ENCODE data around the gene ERC2.

The ERC2 gene

DNA sequence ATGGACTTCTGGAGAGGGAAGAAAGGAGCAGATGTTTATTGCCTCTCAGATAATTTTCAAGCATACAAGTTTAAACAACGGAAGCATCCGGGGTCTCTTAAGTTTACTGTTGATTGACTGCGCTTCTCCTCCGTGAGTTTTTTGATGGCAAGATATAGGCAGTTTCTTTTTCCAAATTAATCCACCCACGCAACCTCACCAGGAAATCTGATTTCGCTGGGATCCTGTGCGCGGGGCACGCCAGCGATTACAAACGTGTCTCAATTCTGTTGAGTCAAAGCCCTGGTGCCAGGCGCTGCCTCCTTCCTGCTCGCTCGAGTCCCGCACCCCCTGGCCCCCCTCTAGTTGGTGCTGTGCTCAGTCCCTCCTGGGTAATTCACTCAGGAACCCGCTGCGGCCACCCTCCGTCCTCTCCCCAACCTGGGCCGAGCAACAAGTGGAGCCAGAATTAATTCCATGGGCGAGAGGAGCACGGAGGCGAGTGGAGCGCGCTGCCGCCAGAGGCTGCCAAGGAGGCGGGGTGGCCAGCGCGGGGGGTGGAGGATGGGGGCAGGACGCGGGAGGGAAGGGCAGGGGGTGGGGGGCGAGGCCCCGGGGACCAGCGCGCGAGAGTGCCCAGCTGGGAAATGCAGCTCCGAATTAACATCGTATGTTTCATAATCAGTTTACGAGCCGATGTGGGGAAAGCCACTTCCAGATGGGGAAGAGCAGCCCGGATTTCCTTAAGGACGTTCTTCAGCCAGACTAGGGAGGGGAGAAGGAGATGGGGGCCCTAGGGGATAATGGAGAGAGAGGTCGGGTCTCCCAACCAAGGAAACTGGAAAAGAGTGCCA lies 987.1 kb downstream of the ERC2 start:
- no peaks in the 10 kb centered on the region for H3K27me3 ChIP-seq (ENCODE audit: insufficient read depth, low read length)
- H2AFZ ChIP-seq (ENCODE audit: low read depth, low read length) = no peak overlapping the region
- H3K4me3 ChIP-seq (ENCODE audit: low read length) = no peak overlapping the region
- H3K9me3 ChIP-seq (ENCODE audit: low read length) = peaks cover 15% of the 10 kb centered on the region
- H3K36me3 ChIP-seq (ENCODE audit: insufficient read depth, low read length) = peaks cover 73% of the 10 kb centered on the region
- peaks cover 11% of the 10 kb centered on the region for H3K4me1 ChIP-seq (ENCODE audit: insufficient read depth, low read length)

DNA sequence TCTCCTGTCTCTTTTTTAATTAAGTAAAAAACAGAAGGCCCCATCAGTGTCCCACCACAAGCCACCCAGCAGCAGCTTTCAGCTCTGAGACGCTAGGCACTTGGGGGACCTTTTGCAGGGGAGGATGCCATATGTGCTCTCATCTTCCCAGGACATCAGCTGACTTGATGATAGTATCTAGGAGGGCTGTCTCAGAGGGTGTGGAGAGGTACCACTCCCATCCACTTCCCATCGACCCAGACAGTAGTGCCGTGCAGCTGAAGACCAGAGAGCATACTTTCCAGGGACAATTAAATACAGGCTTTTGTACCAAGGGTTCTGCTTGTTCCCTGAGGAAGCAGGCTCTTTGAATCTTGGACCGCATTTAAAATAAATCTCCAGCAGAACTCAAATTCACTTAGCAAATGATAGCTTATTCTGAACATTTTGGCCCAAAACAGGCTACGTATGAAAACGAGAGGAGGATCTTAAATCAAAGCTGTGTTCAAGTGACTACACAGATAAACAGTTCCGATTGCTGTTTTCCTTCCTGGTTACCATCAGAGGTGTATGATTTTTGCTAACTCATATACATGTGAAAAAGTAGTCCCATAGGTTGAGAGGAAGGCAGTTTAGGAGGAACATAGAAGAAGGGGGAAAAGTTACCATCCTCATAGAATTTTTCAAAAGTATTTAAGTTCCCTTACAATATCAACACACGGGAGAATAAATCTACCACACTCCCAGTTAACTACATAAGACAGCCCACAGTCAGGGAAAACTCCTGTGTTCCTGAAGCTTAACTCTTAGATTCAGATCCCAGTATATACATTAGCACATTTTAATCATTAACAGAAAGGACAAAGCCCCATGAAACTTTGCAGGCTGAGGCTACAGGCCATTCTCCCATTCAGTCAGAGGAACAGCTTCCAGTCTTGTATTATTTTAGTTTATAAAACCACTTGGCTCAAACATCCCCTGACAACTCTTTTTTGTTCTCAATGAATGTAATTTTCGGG lies 990.7 kb downstream of the ERC2 start:
- H2AFZ ChIP-seq (ENCODE audit: low read depth, low read length) = no peak overlapping the region
- no peaks in the 10 kb centered on the region for H3K4me1 ChIP-seq (ENCODE audit: insufficient read depth, low read length)
- no peaks in the 10 kb centered on the region for H3K27me3 ChIP-seq (ENCODE audit: insufficient read depth, low read length)
- H3K36me3 ChIP-seq (ENCODE audit: insufficient read depth, low read length) = peaks cover 81% of the 10 kb centered on the region
- H3K4me3 ChIP-seq (ENCODE audit: low read length) = no peak overlapping the region
- H3K9me3 ChIP-seq (ENCODE audit: low read length) = peaks cover 4% of the 10 kb centered on the region

DNA sequence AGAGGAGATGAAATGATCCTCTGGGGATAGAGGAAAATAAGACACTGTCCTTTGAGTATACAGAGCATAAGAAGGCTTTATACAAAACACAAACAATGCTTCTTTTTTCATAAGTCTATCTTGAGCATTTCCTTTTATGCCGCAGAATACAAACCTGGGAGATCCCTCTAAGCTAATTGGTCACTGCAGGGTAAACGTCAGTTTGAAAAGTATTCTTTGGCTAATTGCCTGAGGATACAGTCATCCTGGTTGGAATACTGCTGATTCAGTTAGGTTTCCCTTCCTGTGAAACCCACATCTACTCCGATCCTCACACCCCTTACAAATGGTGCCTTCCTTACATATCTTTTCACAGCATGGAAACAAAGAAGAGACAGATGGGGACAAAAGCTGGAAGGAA lies 991.8 kb downstream of the ERC2 start:
- no peaks in the 10 kb centered on the region for H3K9me3 ChIP-seq (ENCODE audit: low read length)
- no peaks in the 10 kb centered on the region for H3K27me3 ChIP-seq (ENCODE audit: insufficient read depth, low read length)
- H3K4me1 ChIP-seq (ENCODE audit: insufficient read depth, low read length) = no peaks in the 10 kb centered on the region
- no peak overlapping the region for H2AFZ ChIP-seq (ENCODE audit: low read depth, low read length)
- H3K4me3 ChIP-seq (ENCODE audit: low read length) = no peak overlapping the region
- peaks cover 86% of the 10 kb centered on the region for H3K36me3 ChIP-seq (ENCODE audit: insufficient read depth, low read length)

DNA sequence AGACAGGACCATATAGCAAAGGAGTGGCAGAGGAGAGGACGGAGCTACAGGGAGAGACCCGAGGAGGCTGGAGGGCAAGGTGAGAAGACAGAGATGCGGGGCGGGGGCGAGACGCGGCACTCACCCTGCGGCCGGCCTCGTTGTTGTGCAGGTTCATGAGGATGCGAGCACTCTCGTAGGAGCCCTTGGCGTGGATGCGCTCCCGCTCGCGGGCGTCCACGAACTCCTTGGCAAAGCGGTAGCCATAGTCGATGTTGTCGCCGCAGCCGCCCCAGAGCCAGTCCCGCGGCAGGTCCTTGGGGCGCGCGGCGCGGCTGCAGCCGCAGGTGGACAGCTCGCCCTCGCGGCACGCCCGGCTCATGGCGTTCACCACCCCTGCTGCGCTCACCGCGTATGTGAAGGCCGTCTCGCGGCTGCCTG lies 994.0 kb downstream of the ERC2 start:
- Histone ChIP-seq H3K36me3 (ENCODE audit: insufficient read depth, low read length) (peaks cover 91% of the 10 kb centered on the region), H3K27me3 (ENCODE audit: insufficient read depth, low read length) (no peaks in the 10 kb centered on the region), H2AFZ (ENCODE audit: low read depth, low read length) (no peak overlapping the region), H3K9me3 (ENCODE audit: low read length) (no peaks in the 10 kb centered on the region), H3K4me1 (ENCODE audit: insufficient read depth, low read length) (no peaks in the 10 kb centered on the region), H3K4me3 (ENCODE audit: low read length) (no peak overlapping the region)

DNA sequence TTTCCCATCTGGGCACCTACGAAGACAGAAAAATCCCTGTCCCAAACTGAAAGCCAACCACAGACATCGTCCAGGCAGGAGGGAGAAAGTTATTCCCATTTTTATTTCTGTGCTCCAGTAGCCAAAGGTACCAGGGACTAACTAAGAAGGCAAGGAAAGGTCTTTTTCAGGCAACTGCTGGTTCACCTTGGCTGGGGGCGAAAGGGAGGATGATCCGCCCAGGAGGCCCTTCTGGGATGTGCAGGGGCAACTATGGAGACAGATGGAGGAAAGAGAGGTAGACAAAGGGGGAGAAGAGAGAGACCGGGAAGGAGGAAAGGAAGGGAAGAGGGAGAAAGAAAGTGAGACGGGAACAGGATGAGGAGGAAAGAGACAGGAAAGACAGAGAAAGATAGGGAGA lies 994.5 kb downstream of the ERC2 start:
- no peaks in the 10 kb centered on the region for H3K4me1 ChIP-seq (ENCODE audit: insufficient read depth, low read length)
- H3K27me3 ChIP-seq (ENCODE audit: insufficient read depth, low read length) = no peaks in the 10 kb centered on the region
- H3K36me3 ChIP-seq (ENCODE audit: insufficient read depth, low read length) = peaks cover 91% of the 10 kb centered on the region
- H2AFZ ChIP-seq (ENCODE audit: low read depth, low read length) = no peak overlapping the region
- H3K4me3 ChIP-seq (ENCODE audit: low read length) = no peak overlapping the region
- H3K9me3 ChIP-seq (ENCODE audit: low read length) = no peaks in the 10 kb centered on the region

DNA sequence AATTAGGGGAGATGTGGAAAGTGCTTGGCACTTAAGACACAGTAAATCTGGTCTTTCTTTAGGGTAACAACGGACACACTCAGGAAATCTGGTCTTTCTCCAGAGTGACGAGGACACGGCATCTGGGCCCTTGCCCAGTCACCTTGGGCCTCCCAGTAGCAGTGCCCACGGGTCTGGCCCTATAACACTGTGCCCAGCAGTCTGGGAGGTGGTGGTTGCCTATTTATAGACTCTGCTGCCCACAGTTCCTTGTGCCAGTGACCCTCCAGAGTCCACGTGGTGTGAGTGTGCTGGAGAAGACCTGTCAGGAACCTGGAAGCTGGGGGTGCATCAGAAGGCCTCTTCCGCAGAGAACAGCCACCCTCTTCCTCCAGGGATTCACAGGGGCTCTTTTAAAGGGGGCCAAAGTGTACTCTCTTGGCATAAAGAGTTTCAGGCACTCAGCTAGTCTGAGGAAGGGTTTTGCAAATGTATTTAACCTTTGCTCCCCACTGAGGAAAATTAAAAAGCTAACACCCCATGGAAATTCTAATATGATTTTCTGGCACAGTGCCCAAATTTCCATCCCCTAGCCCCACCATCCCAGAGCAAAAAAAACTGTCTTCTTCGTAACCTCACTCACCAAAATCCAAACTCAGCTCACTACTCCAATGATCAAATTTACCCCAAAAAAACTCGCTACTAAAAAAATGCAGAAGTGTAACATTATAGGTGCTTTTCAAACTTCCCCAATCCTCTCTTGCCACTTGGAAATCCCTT lies 996.6 kb downstream of the ERC2 start:
- Histone ChIP-seq H3K36me3 (ENCODE audit: insufficient read depth, low read length) (peaks cover 91% of the 10 kb centered on the region), H2AFZ (ENCODE audit: low read depth, low read length) (no peak overlapping the region), H3K4me1 (ENCODE audit: insufficient read depth, low read length) (no peaks in the 10 kb centered on the region), H3K9me3 (ENCODE audit: low read length) (no peaks in the 10 kb centered on the region), H3K4me3 (ENCODE audit: low read length) (no peak overlapping the region), H3K27me3 (ENCODE audit: insufficient read depth, low read length) (no peaks in the 10 kb centered on the region)

DNA sequence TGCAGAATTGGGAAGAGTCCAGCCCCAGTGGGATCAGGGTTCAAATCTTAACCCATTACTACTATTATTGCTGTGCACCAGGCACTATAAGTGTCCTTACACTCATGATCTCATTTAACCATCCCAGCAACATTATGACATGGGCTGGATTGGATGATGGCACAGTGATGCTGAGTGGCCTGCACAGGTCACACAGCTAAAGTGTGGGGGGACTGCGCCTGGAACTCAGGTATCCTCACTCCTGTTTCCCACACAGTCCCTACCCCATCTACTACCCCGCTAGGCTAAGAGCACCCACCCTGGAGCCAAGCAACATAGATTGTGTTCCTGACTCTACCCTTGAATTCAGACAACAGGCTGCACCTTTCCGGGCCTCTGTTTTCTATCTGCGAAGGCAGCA lies 997.2 kb downstream of the ERC2 start:
- no peak overlapping the region for H2AFZ ChIP-seq (ENCODE audit: low read depth, low read length)
- H3K4me3 ChIP-seq (ENCODE audit: low read length) = no peak overlapping the region
- no peaks in the 10 kb centered on the region for H3K4me1 ChIP-seq (ENCODE audit: insufficient read depth, low read length)
- peaks cover 88% of the 10 kb centered on the region for H3K36me3 ChIP-seq (ENCODE audit: insufficient read depth, low read length)
- H3K27me3 ChIP-seq (ENCODE audit: insufficient read depth, low read length) = no peaks in the 10 kb centered on the region
- no peaks in the 10 kb centered on the region for H3K9me3 ChIP-seq (ENCODE audit: low read length)

DNA sequence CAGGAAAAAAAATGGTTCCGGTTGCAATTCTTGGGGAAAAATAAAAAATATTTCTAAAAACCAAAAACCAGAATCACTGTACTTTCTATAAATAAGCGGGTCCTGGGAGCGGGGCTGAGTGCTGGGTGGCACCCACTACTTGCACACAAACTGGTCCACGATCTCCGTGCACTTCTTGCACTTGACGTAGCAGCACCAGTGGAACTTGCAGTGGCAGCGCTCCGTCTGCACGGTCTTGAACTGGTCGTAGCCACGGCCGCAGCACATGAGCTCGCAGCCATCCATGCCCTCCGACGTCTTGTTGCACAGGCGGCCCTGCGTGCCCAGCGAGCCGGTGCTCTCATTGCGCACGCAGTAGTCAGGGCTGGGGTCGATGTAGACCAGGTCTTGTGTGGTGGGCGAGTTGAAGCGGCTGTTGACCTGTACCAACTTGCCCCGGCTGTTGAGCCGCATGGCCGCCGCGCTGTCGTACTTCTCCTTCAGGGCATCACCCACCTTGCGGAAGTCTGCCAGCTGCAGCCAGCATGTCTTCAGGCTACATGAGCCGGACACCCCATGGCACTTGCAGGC lies 998.2 kb downstream of the ERC2 start:
- Histone ChIP-seq H3K4me1 (ENCODE audit: insufficient read depth, low read length) (no peaks in the 10 kb centered on the region), H3K4me3 (ENCODE audit: low read length) (no peak overlapping the region), H3K27me3 (ENCODE audit: insufficient read depth, low read length) (no peaks in the 10 kb centered on the region), H3K36me3 (ENCODE audit: insufficient read depth, low read length) (peaks cover 84% of the 10 kb centered on the region), H3K9me3 (ENCODE audit: low read length) (no peaks in the 10 kb centered on the region), H2AFZ (ENCODE audit: low read depth, low read length) (no peak overlapping the region)

DNA sequence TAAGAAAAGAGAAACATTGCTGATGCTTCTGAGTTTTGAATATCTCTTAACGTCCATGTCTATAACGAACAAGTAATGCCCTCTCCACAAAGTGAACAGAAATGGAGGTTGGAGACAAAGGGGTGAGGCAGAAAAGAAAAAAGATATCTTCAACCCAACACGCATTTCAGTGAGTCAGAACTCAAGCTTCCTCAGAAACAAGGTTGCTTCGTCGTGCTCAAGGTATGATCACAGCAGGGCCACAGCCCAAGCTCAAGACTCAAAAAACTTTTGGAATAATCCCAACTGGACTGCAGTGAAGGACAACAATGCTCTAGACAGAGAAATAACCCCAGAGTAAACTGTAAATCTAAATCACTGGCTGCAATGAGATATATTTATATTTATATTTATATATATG lies 1000.0 kb downstream of the ERC2 start:
- Histone ChIP-seq H3K36me3 (ENCODE audit: insufficient read depth, low read length) (peaks cover 69% of the 10 kb centered on the region), H2AFZ (ENCODE audit: low read depth, low read length) (no peak overlapping the region), H3K27me3 (ENCODE audit: insufficient read depth, low read length) (no peaks in the 10 kb centered on the region), H3K4me3 (ENCODE audit: low read length) (no peak overlapping the region), H3K4me1 (ENCODE audit: insufficient read depth, low read length) (no peaks in the 10 kb centered on the region), H3K9me3 (ENCODE audit: low read length) (no peaks in the 10 kb centered on the region)

DNA sequence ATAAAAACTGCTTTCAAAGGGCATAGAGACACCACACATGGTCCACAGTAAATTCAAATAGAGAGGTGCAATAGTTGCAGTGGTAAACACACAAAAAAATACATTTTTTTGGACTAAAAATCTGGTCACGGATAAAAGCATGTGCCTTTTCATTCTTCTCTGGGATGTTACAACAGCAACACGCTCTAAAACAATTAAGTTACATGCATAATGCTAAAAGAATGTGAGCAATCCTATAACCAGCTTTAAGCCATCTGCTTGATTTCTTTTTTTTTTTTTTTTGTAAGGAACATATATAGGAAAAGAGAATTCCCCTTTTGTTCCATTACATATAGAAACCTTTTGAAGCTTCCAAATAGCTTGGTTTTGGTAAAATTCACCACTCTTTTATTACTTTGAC lies 1001.2 kb downstream of the ERC2 start:
- H3K9me3 ChIP-seq (ENCODE audit: low read length) = no peaks in the 10 kb centered on the region
- H3K4me3 ChIP-seq (ENCODE audit: low read length) = no peak overlapping the region
- no peaks in the 10 kb centered on the region for H3K4me1 ChIP-seq (ENCODE audit: insufficient read depth, low read length)
- no peaks in the 10 kb centered on the region for H3K27me3 ChIP-seq (ENCODE audit: insufficient read depth, low read length)
- H2AFZ ChIP-seq (ENCODE audit: low read depth, low read length) = no peak overlapping the region
- peaks cover 57% of the 10 kb centered on the region for H3K36me3 ChIP-seq (ENCODE audit: insufficient read depth, low read length)

DNA sequence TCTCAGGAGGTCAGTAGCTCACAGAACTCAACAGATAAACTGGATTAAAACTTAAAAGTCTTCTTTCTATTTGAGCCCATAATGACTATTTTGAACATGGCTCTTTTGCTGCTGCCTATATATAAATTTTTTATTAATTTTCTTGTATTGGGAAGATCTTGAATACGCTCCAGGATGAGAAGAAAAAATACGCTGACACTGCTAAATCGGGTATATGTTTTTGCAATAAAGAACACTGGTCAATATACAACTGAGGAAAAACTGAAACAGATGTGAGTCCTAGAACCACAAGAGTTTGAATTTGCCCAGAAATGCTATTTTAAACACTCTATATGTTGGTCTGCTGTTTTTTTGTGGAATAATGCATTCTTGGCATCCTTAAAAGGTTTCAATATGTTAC lies 1001.7 kb downstream of the ERC2 start:
- H3K36me3 ChIP-seq (ENCODE audit: insufficient read depth, low read length) = peaks cover 51% of the 10 kb centered on the region
- H2AFZ ChIP-seq (ENCODE audit: low read depth, low read length) = no peak overlapping the region
- no peaks in the 10 kb centered on the region for H3K9me3 ChIP-seq (ENCODE audit: low read length)
- no peaks in the 10 kb centered on the region for H3K27me3 ChIP-seq (ENCODE audit: insufficient read depth, low read length)
- no peaks in the 10 kb centered on the region for H3K4me1 ChIP-seq (ENCODE audit: insufficient read depth, low read length)
- H3K4me3 ChIP-seq (ENCODE audit: low read length) = no peak overlapping the region

DNA sequence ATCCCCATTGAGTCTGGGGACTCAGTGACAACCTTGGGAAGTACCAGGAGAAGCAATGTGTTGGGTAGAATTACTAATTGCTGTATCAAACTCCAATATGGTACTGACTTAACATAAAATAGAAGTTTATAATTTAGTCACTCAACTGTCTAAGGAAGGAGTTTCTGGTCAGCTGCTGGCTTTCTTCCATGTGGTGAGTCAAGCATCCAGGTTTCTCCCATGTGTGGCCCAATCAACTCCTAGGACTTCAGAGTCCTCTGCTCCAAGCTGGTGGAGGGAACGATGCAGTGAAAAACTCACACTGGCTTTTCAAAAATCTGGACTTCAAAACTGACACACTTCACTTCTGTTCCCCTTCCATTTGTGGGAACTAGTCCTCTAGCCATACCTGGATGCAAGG lies 1006.4 kb downstream of the ERC2 start:
- Histone ChIP-seq H3K4me1 (ENCODE audit: insufficient read depth, low read length) (no peaks in the 10 kb centered on the region), H2AFZ (ENCODE audit: low read depth, low read length) (no peak overlapping the region), H3K4me3 (ENCODE audit: low read length) (no peak overlapping the region), H3K27me3 (ENCODE audit: insufficient read depth, low read length) (no peaks in the 10 kb centered on the region), H3K36me3 (ENCODE audit: insufficient read depth, low read length) (peaks cover 7% of the 10 kb centered on the region), H3K9me3 (ENCODE audit: low read length) (no peaks in the 10 kb centered on the region)
